ENCODE data around the gene RYR1.

The RYR1 gene

DNA sequence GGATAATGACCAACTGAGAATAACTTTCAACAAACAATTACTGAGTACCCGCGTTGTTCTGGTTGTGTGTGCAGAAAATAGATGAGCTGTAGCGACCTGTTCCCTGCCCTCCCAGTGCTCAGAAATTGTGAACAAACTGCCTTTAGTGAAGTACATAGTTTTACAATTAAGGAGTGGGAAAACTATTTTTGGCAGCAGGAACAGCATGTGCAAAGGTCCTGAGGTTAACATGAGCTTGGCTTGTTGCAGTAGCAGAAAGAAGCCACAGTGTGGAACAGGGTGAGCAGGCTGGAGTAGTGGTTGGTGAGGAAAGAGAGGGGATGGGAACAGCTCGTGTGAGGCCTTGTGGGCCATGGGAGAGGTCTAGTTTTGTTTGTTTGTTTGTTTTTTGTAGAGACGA is 16.0 kb downstream of the RYR1 start:
- no peaks in the 10 kb centered on the region for H3K4me1 ChIP-seq (ENCODE audit: low read length)
- no peak overlapping the region for H3K9ac ChIP-seq (ENCODE audit: low read length)
- DNase-seq = no peak
- H3K36me3 ChIP-seq (replicated peaks; ENCODE audit: insufficient read depth, low read length) = no peaks in the 10 kb centered on the region
- no peaks in the 10 kb centered on the region for H3K9me3 ChIP-seq (replicated peaks; ENCODE audit: insufficient read depth, low read length)
- no peaks in the 10 kb centered on the region for H4K20me1 ChIP-seq (ENCODE audit: insufficient read depth, low read length)
- peaks cover 58% of the 10 kb centered on the region for H3K27me3 ChIP-seq (replicated peaks; ENCODE audit: insufficient read depth, low read length)
- no peak overlapping the region for H3K4me2 ChIP-seq (ENCODE audit: low read depth, low read length)
- no peak overlapping the region for H3K27ac ChIP-seq (ENCODE audit: low read length)
- H3F3A ChIP-seq (ENCODE audit: insufficient read depth, low read length) = no peaks in the 10 kb centered on the region
- H3K9me2 ChIP-seq (replicated peaks; ENCODE audit: insufficient read depth, low read length) = no peaks in the 10 kb centered on the region
- no peaks in the 10 kb centered on the region for H3K79me2 ChIP-seq (ENCODE audit: low read length)
- no peak overlapping the region for H3K4me3 ChIP-seq (ENCODE audit: low read length)
- no peak overlapping the region for H2AFZ ChIP-seq (ENCODE audit: low read length)
- no peak for TF ChIP-seq EZH2 (optimal IDR thresholded peaks at IDR 0.05; ENCODE audit: low read depth, low read length)
- TF ChIP-seq EZH2phosphoT487 (IDR thresholded peaks at IDR 0.05; ENCODE audit: low read length) = no peak
- TF ChIP-seq, protein P1, sequence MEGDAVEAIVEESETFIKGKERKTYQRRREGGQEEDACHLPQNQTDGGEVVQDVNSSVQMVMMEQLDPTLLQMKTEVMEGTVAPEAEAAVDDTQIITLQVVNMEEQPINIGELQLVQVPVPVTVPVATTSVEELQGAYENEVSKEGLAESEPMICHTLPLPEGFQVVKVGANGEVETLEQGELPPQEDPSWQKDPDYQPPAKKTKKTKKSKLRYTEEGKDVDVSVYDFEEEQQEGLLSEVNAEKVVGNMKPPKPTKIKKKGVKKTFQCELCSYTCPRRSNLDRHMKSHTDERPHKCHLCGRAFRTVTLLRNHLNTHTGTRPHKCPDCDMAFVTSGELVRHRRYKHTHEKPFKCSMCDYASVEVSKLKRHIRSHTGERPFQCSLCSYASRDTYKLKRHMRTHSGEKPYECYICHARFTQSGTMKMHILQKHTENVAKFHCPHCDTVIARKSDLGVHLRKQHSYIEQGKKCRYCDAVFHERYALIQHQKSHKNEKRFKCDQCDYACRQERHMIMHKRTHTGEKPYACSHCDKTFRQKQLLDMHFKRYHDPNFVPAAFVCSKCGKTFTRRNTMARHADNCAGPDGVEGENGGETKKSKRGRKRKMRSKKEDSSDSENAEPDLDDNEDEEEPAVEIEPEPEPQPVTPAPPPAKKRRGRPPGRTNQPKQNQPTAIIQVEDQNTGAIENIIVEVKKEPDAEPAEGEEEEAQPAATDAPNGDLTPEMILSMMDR (IDR thresholded peaks at IDR 0.05; ENCODE audit: low read length) = no peak

DNA sequence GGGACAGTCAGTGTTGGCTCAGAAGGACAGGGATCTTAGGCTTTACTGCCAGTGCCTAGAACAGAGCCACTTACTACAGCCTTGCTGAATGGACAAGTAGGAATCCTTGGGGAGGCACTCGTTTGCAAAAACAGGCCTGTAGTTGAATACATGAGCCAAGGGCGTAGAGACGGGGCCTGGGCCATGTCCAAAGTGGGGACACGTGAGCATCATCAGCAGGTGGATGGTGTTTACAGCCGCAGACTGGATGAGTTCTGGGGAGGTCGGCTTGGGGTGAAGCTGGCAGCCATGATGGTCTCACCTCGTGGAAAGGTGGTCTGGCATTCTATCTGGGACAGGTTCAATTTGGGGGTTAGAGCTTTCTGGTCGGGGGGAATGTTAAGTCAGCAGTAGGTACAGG is 17.5 kb downstream of the RYR1 start:
- no peak overlapping the region for H3K4me2 ChIP-seq (ENCODE audit: low read depth, low read length)
- H3K9me3 ChIP-seq (replicated peaks; ENCODE audit: insufficient read depth, low read length) = no peaks in the 10 kb centered on the region
- no peak overlapping the region for H3K27ac ChIP-seq (ENCODE audit: low read length)
- no peaks in the 10 kb centered on the region for H3K79me2 ChIP-seq (ENCODE audit: low read length)
- no peak overlapping the region for H2AFZ ChIP-seq (ENCODE audit: low read length)
- no peaks in the 10 kb centered on the region for H3F3A ChIP-seq (ENCODE audit: insufficient read depth, low read length)
- no peaks in the 10 kb centered on the region for H3K9me2 ChIP-seq (replicated peaks; ENCODE audit: insufficient read depth, low read length)
- peaks cover 55% of the 10 kb centered on the region for H3K27me3 ChIP-seq (replicated peaks; ENCODE audit: insufficient read depth, low read length)
- no peak for DNase-seq
- H3K36me3 ChIP-seq (replicated peaks; ENCODE audit: insufficient read depth, low read length) = no peaks in the 10 kb centered on the region
- H3K4me3 ChIP-seq (ENCODE audit: low read length) = no peak overlapping the region
- no peak for TF ChIP-seq EZH2 (optimal IDR thresholded peaks at IDR 0.05; ENCODE audit: low read depth, low read length)
- no peaks in the 10 kb centered on the region for H4K20me1 ChIP-seq (ENCODE audit: insufficient read depth, low read length)
- no peaks in the 10 kb centered on the region for H3K4me1 ChIP-seq (ENCODE audit: low read length)
- H3K9ac ChIP-seq (ENCODE audit: low read length) = no peak overlapping the region

DNA sequence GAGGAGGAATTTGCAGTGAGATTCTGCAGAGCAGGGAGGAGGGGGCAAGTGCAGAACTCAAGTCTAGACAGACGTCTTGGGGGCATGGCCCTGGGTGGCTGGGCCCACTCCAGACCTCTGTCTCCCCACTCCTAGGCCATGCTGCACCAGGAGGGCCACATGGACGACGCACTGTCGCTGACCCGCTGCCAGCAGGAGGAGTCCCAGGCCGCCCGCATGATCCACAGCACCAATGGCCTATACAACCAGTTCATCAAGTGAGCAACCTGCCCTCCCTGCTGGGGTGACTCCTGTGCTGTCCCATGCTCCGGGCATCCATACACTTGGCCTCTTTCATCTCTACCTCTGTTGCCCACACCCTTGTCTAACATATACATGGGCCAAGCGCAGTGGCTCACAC is 18.1 kb downstream of the RYR1 start:
- no peak overlapping the region for H3K27ac ChIP-seq (ENCODE audit: low read length)
- no peak overlapping the region for H2AFZ ChIP-seq (ENCODE audit: low read length)
- H3F3A ChIP-seq (ENCODE audit: insufficient read depth, low read length) = no peaks in the 10 kb centered on the region
- no peak overlapping the region for H3K4me3 ChIP-seq (ENCODE audit: low read length)
- no peak overlapping the region for H3K9ac ChIP-seq (ENCODE audit: low read length)
- H3K9me3 ChIP-seq (replicated peaks; ENCODE audit: insufficient read depth, low read length) = no peaks in the 10 kb centered on the region
- DNase-seq = no peak
- no peaks in the 10 kb centered on the region for H3K36me3 ChIP-seq (replicated peaks; ENCODE audit: insufficient read depth, low read length)
- no peaks in the 10 kb centered on the region for H3K4me1 ChIP-seq (ENCODE audit: low read length)
- no peaks in the 10 kb centered on the region for H4K20me1 ChIP-seq (ENCODE audit: insufficient read depth, low read length)
- TF ChIP-seq EZH2 (optimal IDR thresholded peaks at IDR 0.05; ENCODE audit: low read depth, low read length) = no peak
- TF ChIP-seq, protein P1 (IDR thresholded peaks at IDR 0.05; ENCODE audit: low read length) = no peak
- TF ChIP-seq EZH2phosphoT487 (IDR thresholded peaks at IDR 0.05; ENCODE audit: low read length) = no peak
- H3K27me3 ChIP-seq (replicated peaks; ENCODE audit: insufficient read depth, low read length) = peaks cover 49% of the 10 kb centered on the region
- no peaks in the 10 kb centered on the region for H3K79me2 ChIP-seq (ENCODE audit: low read length)
- H3K9me2 ChIP-seq (replicated peaks; ENCODE audit: insufficient read depth, low read length) = no peaks in the 10 kb centered on the region
- H3K4me2 ChIP-seq (ENCODE audit: low read depth, low read length) = no peak overlapping the region

DNA sequence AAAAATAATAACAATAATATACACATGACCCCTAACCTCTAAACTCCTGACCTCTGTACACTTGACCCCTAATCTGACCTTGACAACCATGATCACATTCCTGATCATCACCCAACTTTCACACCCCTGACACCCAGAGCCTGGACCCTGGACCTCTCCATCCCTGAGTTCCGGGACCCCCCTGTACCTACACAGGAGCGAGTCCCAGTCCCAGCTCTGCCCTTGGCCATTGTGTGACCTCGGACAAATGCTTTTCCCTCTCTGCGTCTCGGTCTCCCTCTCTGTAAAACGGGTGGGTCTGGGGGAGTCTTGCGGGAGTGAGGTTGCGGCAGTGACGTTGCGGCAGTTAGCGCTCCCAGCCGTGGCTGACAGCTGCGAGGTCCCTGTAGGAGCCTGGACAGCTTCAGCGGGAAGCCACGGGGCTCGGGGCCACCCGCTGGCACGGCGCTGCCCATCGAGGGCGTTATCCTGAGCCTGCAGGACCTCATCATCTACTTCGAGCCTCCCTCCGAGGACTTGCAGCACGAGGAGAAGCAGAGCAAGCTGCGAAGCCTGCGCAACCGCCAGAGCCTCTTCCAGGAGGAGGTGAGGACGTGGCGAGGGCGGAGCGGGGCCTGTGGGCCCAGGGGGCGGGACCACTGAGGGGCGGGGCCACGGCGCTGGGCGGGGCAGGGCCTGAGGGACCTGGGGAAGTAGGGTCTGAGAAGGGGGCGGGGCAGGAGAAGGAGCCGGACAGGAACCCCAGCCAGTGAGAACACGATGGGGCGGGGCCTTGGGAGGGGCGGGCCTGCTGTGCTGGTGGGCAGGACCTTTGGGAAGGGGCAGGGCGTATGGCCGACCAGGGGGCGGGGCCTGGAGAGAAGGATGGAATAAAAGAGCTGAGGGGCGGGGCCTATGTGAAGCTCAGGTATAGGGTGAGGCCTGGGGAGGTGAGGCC is 19.2 kb downstream of the RYR1 start:
- Histone ChIP-seq H3K9me2 (replicated peaks; ENCODE audit: insufficient read depth, low read length) (no peaks in the 10 kb centered on the region), H3K27me3 (replicated peaks; ENCODE audit: insufficient read depth, low read length) (peaks cover 57% of the 10 kb centered on the region), H2AFZ (ENCODE audit: low read length) (no peak overlapping the region), H3K4me2 (ENCODE audit: low read depth, low read length) (no peak overlapping the region), H3K4me1 (ENCODE audit: low read length) (no peaks in the 10 kb centered on the region), H4K20me1 (ENCODE audit: insufficient read depth, low read length) (no peaks in the 10 kb centered on the region), H3K79me2 (ENCODE audit: low read length) (no peaks in the 10 kb centered on the region), H3K4me3 (ENCODE audit: low read length) (no peak overlapping the region), H3K36me3 (replicated peaks; ENCODE audit: insufficient read depth, low read length) (no peaks in the 10 kb centered on the region), H3F3A (ENCODE audit: insufficient read depth, low read length) (no peaks in the 10 kb centered on the region), H3K9me3 (replicated peaks; ENCODE audit: insufficient read depth, low read length) (no peaks in the 10 kb centered on the region), H3K9ac (ENCODE audit: low read length) (no peak overlapping the region), H3K27ac (ENCODE audit: low read length) (no peak overlapping the region)
- no peak for DNase-seq
- TF ChIP-seq EZH2 (optimal IDR thresholded peaks at IDR 0.05; ENCODE audit: low read depth, low read length) (no peak), EZH2phosphoT487 (IDR thresholded peaks at IDR 0.05; ENCODE audit: low read length) (no peak)
- TF ChIP-seq, protein P1 (IDR thresholded peaks at IDR 0.05; ENCODE audit: low read length) = no peak

All from MM.1S (cell line).